Measurements from ENCODE around the gene PCNX4. TPM values are rescaled to one million over a fixed set of nuclear protein-coding genes. Genes with fewer than 3 reads are reported as not detected.

PCNX4 gene
- total RNA-seq, 1 donor from 2014 or later = 146 TPM

GRCh38 chr14:60174352-60175254 is 82.9 kb downstream of the PCNX4 start:
- DNase-seq (ENCODE audit: low read depth) = no peak

- DNase-seq (ENCODE audit: low read depth) = no peak
These were observed 83.7 kb downstream of the PCNX4 start for GRCh38 chr14:60175255-60175902.

GRCh38 chr14:60178164-60178563 is 86.4 kb downstream of the PCNX4 start:
- no peak for DNase-seq (ENCODE audit: low read depth)

GRCh38 chr14:60178820-60179219 is 87.1 kb downstream of the PCNX4 start:
- DNase-seq (ENCODE audit: low read depth) = no peak

GRCh38 chr14:60179431-60179869 is 87.7 kb downstream of the PCNX4 start:
- peak; percentile 71 for DNase-seq (ENCODE audit: low read depth)

- DNase-seq (ENCODE audit: low read depth) = no peak
These were observed 91.4 kb downstream of the PCNX4 start for GRCh38 chr14:60183138-60183537.

GRCh38 chr14:60183741-60184140 is 92.0 kb downstream of the PCNX4 start:
- DNase-seq (ENCODE audit: low read depth) = no peak

- DNase-seq (ENCODE audit: low read depth) = peak; percentile 81
These were observed 92.6 kb downstream of the PCNX4 start for GRCh38 chr14:60184146-60184904.

- no peak for DNase-seq (ENCODE audit: low read depth)
These were observed 93.3 kb downstream of the PCNX4 start for GRCh38 chr14:60184905-60185555.

- peak; percentile 56 for DNase-seq (ENCODE audit: low read depth)
These were observed 96.4 kb downstream of the PCNX4 start for GRCh38 chr14:60188115-60188514.

GRCh38 chr14:60188696-60189095 is 97.0 kb downstream of the PCNX4 start:
- DNase-seq (ENCODE audit: low read depth) = no peak

- DNase-seq (ENCODE audit: low read depth) = no peak
These were observed 98.5 kb downstream of the PCNX4 start for GRCh38 chr14:60189923-60190840.

GRCh38 chr14:60195179-60195810 is 103.6 kb downstream of the PCNX4 start:
- no peak for DNase-seq (ENCODE audit: low read depth)

- DNase-seq (ENCODE audit: low read depth) = no peak
These were observed 104.6 kb downstream of the PCNX4 start for GRCh38 chr14:60196291-60196690.

GRCh38 chr14:60197629-60198303 is 106.0 kb downstream of the PCNX4 start:
- no peak for DNase-seq (ENCODE audit: low read depth)

- no peak for DNase-seq (ENCODE audit: low read depth)
These were observed 107.6 kb downstream of the PCNX4 start for GRCh38 chr14:60199321-60199720.

- DNase-seq (ENCODE audit: low read depth) = peak; percentile 17
These were observed 112.5 kb downstream of the PCNX4 start for GRCh38 chr14:60204104-60204842.
